ENCODE results near the gene NFIC. TPM values are rescaled to one million over a fixed set of nuclear protein-coding genes. Genes with fewer than 3 reads are reported as not detected.
"Not testable (repeated sequence)": the region's sequence is repeated elsewhere in the genome, so short reads cannot be mapped to it uniquely, and the experiment has no call there.

NFIC gene
- total RNA-seq, 4 donors from 2014 or later = 138 to 200 (median 160) TPM

- Histone ChIP-seq H3K36me3 (peaks cover 0 to 24% (median 0%) of the 10 kb centered on the region in 3 donors), H3K27ac (peak overlapping the region; percentile 53 to 100 (median 86)), H3K9me3 (no peaks in the 10 kb centered on the region), H3K4me3 (peak overlapping the region in 3 of 4 donors; percentile 21 to 50 (median 24)), H3K4me1 (peaks cover 0 to 69% (median 32%) of the 10 kb centered on the region in 4 donors), H3K27me3 (no peaks in the 10 kb centered on the region)
- peak in 1 of 2 donors; percentile 57 for DNase-seq (ENCODE audit: low spot score in 2 of 2)
- 24 to 29% methylated on average over 15 to 16 of the region's 17 CpGs for WGBS, 2 donors
- TF ChIP-seq POLR2A (IDR thresholded peaks at IDR 0.05) = no peak
- TF ChIP-seq EP300 (IDR thresholded peaks at IDR 0.05) = peak in 1 of 2 donors; percentile 6
These were observed 31.1 kb downstream of the NFIC start for GRCh38 chr19:3397266-3398022.

GRCh38 chr19:3398114-3398899, 31.9 kb downstream of the NFIC start:
- 32 to 41% methylated on average over 28 to 31 of the region's 31 CpGs for WGBS, 2 donors
- peak in 1 of 2 donors; percentile 51 for TF ChIP-seq POLR2A (IDR thresholded peaks at IDR 0.05)
- TF ChIP-seq EP300 (IDR thresholded peaks at IDR 0.05) = peak; percentile 57 to 92
- TF ChIP-seq CTCF (IDR thresholded peaks at IDR 0.05) = no peak
- DNase-seq (ENCODE audit: low spot score in 2 of 2) = peak; percentile 71 to 78
- peak overlapping the region; percentile 53 to 100 (median 86) for H3K27ac ChIP-seq
- peak overlapping the region; percentile 7 to 50 (median 22) for H3K4me3 ChIP-seq
- peaks cover 0 to 15% (median 0%) of the 10 kb centered on the region in 3 donors for H3K36me3 ChIP-seq
- H3K9me3 ChIP-seq = no peaks in the 10 kb centered on the region
- H3K4me1 ChIP-seq = peaks cover 0 to 69% (median 37%) of the 10 kb centered on the region in 4 donors
- H3K27me3 ChIP-seq = no peaks in the 10 kb centered on the region

- no peaks in the 10 kb centered on the region for H3K27me3 ChIP-seq
- H3K4me3 ChIP-seq = peak overlapping the region in 3 of 4 donors; percentile 21 to 50 (median 24)
- peak overlapping the region; percentile 53 to 100 (median 86) for H3K27ac ChIP-seq
- DNase-seq (ENCODE audit: low spot score in 2 of 2) = peak in 1 of 2 donors; percentile 39
- WGBS, 2 donors = 34 to 59% methylated on average over 10 of the region's 10 CpGs
- no peaks in the 10 kb centered on the region for H3K9me3 ChIP-seq
- H3K4me1 ChIP-seq = peaks cover 0 to 73% (median 40%) of the 10 kb centered on the region in 4 donors
- TF ChIP-seq CTCF (IDR thresholded peaks at IDR 0.05) (no peak), POLR2A (IDR thresholded peaks at IDR 0.05) (no peak), EP300 (IDR thresholded peaks at IDR 0.05) (no peak)
- H3K36me3 ChIP-seq = peaks cover 0 to 15% (median 0%) of the 10 kb centered on the region in 3 donors
These were observed 32.5 kb downstream of the NFIC start for GRCh38 chr19:3398900-3399278.

DNA sequence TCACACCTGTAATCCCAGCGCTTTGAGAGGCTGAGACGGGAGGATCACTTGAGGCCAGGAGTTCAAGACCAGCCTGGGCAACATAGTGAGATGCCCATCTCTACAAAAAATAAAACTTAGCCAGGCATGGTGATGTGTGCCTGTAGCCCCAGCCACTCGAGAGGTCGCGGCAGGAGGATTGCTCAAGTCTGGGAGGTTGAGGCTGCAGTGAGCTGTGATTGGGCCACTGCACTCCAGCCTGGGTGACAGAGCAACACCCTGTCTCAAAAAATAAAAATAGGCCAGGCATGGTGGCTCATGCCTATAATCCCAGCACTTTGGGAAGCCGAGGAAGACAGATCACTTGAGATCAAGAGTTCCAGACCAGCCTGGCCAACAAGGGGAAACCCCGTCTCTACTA, 32.9 kb downstream of the NFIC start:
- Histone ChIP-seq H3K4me1 (peaks cover 0 to 77% (median 42%) of the 10 kb centered on the region in 4 donors), H3K27ac (peak overlapping the region; percentile 53 to 100 (median 86)), H3K36me3 (peaks cover 0 to 11% (median 0%) of the 10 kb centered on the region in 3 donors)
- 79 to 87% methylated on average over 7 of the region's 7 CpGs for WGBS, 2 donors
- DNase-seq (ENCODE audit: low spot score in 2 of 2); H3K27me3 ChIP-seq; H3K4me3 ChIP-seq; H3K9me3 ChIP-seq: not testable (repeated sequence)

DNA sequence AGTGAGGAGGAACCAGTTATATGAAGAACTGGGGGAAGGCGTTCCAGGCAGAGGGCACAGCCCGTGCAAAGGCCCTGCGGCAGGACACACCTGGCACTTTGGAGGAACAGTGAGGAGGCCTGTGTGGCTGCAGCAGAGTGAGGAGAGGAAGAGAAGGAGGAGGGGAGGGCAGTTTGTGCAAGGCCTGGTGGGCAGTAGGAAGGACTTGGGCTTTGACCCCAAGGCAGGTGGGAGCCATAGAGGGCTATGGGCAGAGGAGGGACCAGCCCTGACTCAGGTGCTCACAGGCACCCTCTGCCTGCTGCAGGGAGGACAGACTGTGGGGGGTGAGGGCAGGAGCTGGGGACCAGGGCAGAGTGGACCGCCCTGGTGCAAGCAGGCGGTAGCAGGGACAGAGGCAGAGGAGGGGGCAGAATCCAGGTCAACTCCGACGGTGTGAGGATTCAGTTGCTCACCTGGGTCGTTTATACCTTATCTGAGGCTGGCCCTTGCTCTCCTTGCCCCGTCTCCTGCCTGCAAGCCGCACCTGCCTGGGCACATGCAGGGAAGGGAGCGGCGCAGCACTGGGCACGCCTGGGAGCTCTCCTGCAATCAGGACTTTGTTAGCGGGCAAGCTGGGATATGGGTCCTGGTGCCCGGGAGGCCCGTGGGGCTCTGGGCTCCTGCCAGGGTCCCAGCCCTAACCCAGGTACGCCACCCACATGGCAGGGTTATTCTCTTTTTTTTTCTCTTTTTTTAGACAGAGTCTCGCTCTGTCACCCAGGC, 34.8 kb downstream of the NFIC start:
- Histone ChIP-seq H3K9me3 (no peaks in the 10 kb centered on the region), H3K4me1 (peaks cover 0 to 90% (median 45%) of the 10 kb centered on the region in 4 donors), H3K36me3 (no peaks in the 10 kb centered on the region), H3K27me3 (no peaks in the 10 kb centered on the region), H3K27ac (peak overlapping the region in 2 of 4 donors; percentile 95 to 100), H3K4me3 (no peak overlapping the region)
- no peak for TF ChIP-seq POLR2A (IDR thresholded peaks at IDR 0.05)
- TF ChIP-seq EP300 (IDR thresholded peaks at IDR 0.05) = no peak
- TF ChIP-seq CTCF (IDR thresholded peaks at IDR 0.05) = no peak
- DNase-seq (ENCODE audit: low spot score in 2 of 2) = no peak
- WGBS, 2 donors = 83 to 85% methylated on average over 18 of the region's 18 CpGs

All from tibial nerve (tissue), 4 donors.